Large intestine (tissue), 3 donors: ENCODE data around the gene DNAH8. TPM values are rescaled to one million over a fixed set of nuclear protein-coding genes. Genes with fewer than 3 reads are reported as not detected.

Source experiments
- DNase-seq, 2 donors: peaks; one replicate each; pipeline versions ENCODE4 v3.0.0 to v3.0.0-alpha.2; 2013
- H3K27ac ChIP-seq: one replicate; pipeline ENCODE4 v1.5.1; 2013; ENCODE audit warnings: low read length
- H3K27me3 ChIP-seq: 2 replicates; pipeline ENCODE4 v1.6.1; 2013; ENCODE audit warnings: low read length; ENCODE audit not compliant: control insufficient read depth, insufficient read depth
- H3K36me3 ChIP-seq: 2 replicates; pipeline ENCODE4 v1.6.1; 2013; ENCODE audit warnings: low read length; ENCODE audit not compliant: control insufficient read depth, insufficient read depth
- H3K4me1 ChIP-seq: one replicate; pipeline ENCODE4 v1.6.1; 2013; ENCODE audit warnings: low read length; ENCODE audit not compliant: control insufficient read depth, insufficient read depth
- H3K4me3 ChIP-seq: one replicate; pipeline ENCODE4 v1.5.1; 2013; ENCODE audit warnings: low read length
- H3K9me3 ChIP-seq: one replicate; pipeline ENCODE4 v1.6.1; 2013; ENCODE audit warnings: mild to moderate bottlenecking, low read depth, low read length, moderate library complexity; ENCODE audit not compliant: control insufficient read depth
- WGBS: methylation state at CpG from one replicate; pipeline ENCODE4 v1.1.5; 2013; ENCODE audit warnings: low lambda C conversion rate; ENCODE audit not compliant: insufficient coverage; 5-methylcytosine and 5-hydroxymethylcytosine counted together
- polyA plus RNA-seq: library from polyadenylated mRNA; unstranded; fragments of 120-200 nt; gene quantifications from one replicate; pipeline ENCODE4 v1.2.1, GENCODE V29; 2013

Gene DNAH8
- polyA plus RNA-seq, 1 donor: 0.01 TPM

GRCh38 chr6:38796850-38797249, 81.7 kb downstream of the DNAH8 start:
- DNase-seq: peak in 1 of 2 donors; percentile 50
- Histone ChIP-seq H3K4me3 (no peak overlapping the region), H3K27me3 (no peaks in the 10 kb centered on the region), H3K27ac (peak overlapping the region; percentile 25), H3K9me3 (no peaks in the 10 kb centered on the region), H3K36me3 (no peaks in the 10 kb centered on the region), H3K4me1 (peaks cover 14% of the 10 kb centered on the region)
- WGBS: 48% methylated on average over 2 of the region's 6 CpGs

GRCh38 chr6:38797391-38797790, 82.3 kb downstream of the DNAH8 start:
- Histone ChIP-seq H3K36me3 (no peaks in the 10 kb centered on the region), H3K27me3 (no peaks in the 10 kb centered on the region), H3K9me3 (no peaks in the 10 kb centered on the region), H3K4me1 (peaks cover 14% of the 10 kb centered on the region), H3K27ac (peak overlapping the region; percentile 28), H3K4me3 (no peak overlapping the region)
- DNase-seq: peak in 1 of 2 donors; percentile 73
- 0% methylated on average over 2 of the region's 4 CpGs for WGBS

- no peak for DNase-seq
- no peaks in the 10 kb centered on the region for H3K27me3 ChIP-seq
- no peak overlapping the region for H3K4me3 ChIP-seq
- no peaks in the 10 kb centered on the region for H3K9me3 ChIP-seq
- no peak overlapping the region for H3K27ac ChIP-seq
- peaks cover 14% of the 10 kb centered on the region for H3K4me1 ChIP-seq
- 100% methylated on average over 1 of the region's 2 CpGs for WGBS
- H3K36me3 ChIP-seq: no peaks in the 10 kb centered on the region
Measured at GRCh38 chr6:38799529-38800184, 84.5 kb downstream of the DNAH8 start.

GRCh38 chr6:38801305-38801704, 86.2 kb downstream of the DNAH8 start:
- Histone ChIP-seq H3K4me1 (peaks cover 11% of the 10 kb centered on the region), H3K27me3 (no peaks in the 10 kb centered on the region), H3K4me3 (no peak overlapping the region), H3K9me3 (no peaks in the 10 kb centered on the region), H3K36me3 (no peaks in the 10 kb centered on the region), H3K27ac (no peak overlapping the region)
- DNase-seq: no peak
- 80% methylated on average over 1 of the region's 4 CpGs for WGBS

- H3K9me3 ChIP-seq: no peaks in the 10 kb centered on the region
- DNase-seq: no peak
- peaks cover 3% of the 10 kb centered on the region for H3K4me1 ChIP-seq
- H3K27ac ChIP-seq: no peak overlapping the region
- no peak overlapping the region for H3K4me3 ChIP-seq
- no peaks in the 10 kb centered on the region for H3K36me3 ChIP-seq
- H3K27me3 ChIP-seq: no peaks in the 10 kb centered on the region
Measured at GRCh38 chr6:38802497-38802896, 87.4 kb downstream of the DNAH8 start.

GRCh38 chr6:38803129-38803528, 88.0 kb downstream of the DNAH8 start:
- WGBS: 37% methylated on average over 2 of the region's 3 CpGs

GRCh38 chr6:38804358-38804757, 89.2 kb downstream of the DNAH8 start:
- Histone ChIP-seq H3K4me3 (no peak overlapping the region), H3K9me3 (no peaks in the 10 kb centered on the region), H3K4me1 (peaks cover 3% of the 10 kb centered on the region), H3K36me3 (no peaks in the 10 kb centered on the region), H3K27me3 (no peaks in the 10 kb centered on the region), H3K27ac (no peak overlapping the region)
- no CpG with 5 or more reads among the region's 4 CpGs for WGBS
- DNase-seq: no peak

More at GRCh38 chr6:38803129-38803528, 88.0 kb downstream of the DNAH8 start:
- no peaks in the 10 kb centered on the region for H3K9me3 ChIP-seq
- H3K4me1 ChIP-seq: peaks cover 3% of the 10 kb centered on the region
- no peak overlapping the region for H3K4me3 ChIP-seq
- H3K27me3 ChIP-seq: no peaks in the 10 kb centered on the region
- no peak overlapping the region for H3K27ac ChIP-seq
- DNase-seq: no peak
- no peaks in the 10 kb centered on the region for H3K36me3 ChIP-seq

GRCh38 chr6:38805127-38805655, 90.1 kb downstream of the DNAH8 start:
- Histone ChIP-seq H3K9me3 (no peaks in the 10 kb centered on the region), H3K27me3 (no peaks in the 10 kb centered on the region), H3K27ac (no peak overlapping the region), H3K36me3 (no peaks in the 10 kb centered on the region), H3K4me3 (no peak overlapping the region), H3K4me1 (peaks cover 3% of the 10 kb centered on the region)
- WGBS: 100% methylated on average over 4 of the region's 4 CpGs
- no peak for DNase-seq

- no peaks in the 10 kb centered on the region for H3K9me3 ChIP-seq
- no peaks in the 10 kb centered on the region for H3K36me3 ChIP-seq
- no CpG with 5 or more reads among the region's 2 CpGs for WGBS
- peak; percentile 33 to 84 for DNase-seq
- H3K27me3 ChIP-seq: no peaks in the 10 kb centered on the region
- H3K27ac ChIP-seq: no peak overlapping the region
- peaks cover 3% of the 10 kb centered on the region for H3K4me1 ChIP-seq
- H3K4me3 ChIP-seq: no peak overlapping the region
Measured at GRCh38 chr6:38805692-38806091, 90.6 kb downstream of the DNAH8 start.

GRCh38 chr6:38806271-38806670, 91.2 kb downstream of the DNAH8 start:
- Histone ChIP-seq H3K9me3 (no peaks in the 10 kb centered on the region), H3K27ac (no peak overlapping the region)

GRCh38 chr6:38806833-38807232, 91.7 kb downstream of the DNAH8 start:
- Histone ChIP-seq H3K27me3 (no peaks in the 10 kb centered on the region), H3K9me3 (no peaks in the 10 kb centered on the region), H3K4me3 (no peak overlapping the region), H3K4me1 (peaks cover 3% of the 10 kb centered on the region), H3K36me3 (no peaks in the 10 kb centered on the region), H3K27ac (no peak overlapping the region)
- WGBS: no CpG with 5 or more reads among the region's 3 CpGs
- DNase-seq: no peak

More at GRCh38 chr6:38806271-38806670, 91.2 kb downstream of the DNAH8 start:
- H3K4me3 ChIP-seq: no peak overlapping the region
- WGBS: no CpG with 5 or more reads among the region's 2 CpGs
- no peaks in the 10 kb centered on the region for H3K36me3 ChIP-seq
- no peaks in the 10 kb centered on the region for H3K27me3 ChIP-seq
- no peak for DNase-seq
- H3K4me1 ChIP-seq: peaks cover 3% of the 10 kb centered on the region
